Stimulated activated CD4-positive, alpha-beta T cell treated with anti-CD3 and anti-CD28 coated beads, Interleukin-12 subunit alpha, Interleukin-12 subunit beta, amount 100 ng/mL, for 48 hours (primary cell): Measurements from ENCODE around the gene DCTD.

Experiments
- DNase-seq, 3 donors: peaks; one replicate each; pipeline ENCODE4 v3.0.0-alpha.2; 2020; ENCODE audit warnings: low read depth in 2 of 3, low spot score in 1 of 3

DCTD gene

DNA sequence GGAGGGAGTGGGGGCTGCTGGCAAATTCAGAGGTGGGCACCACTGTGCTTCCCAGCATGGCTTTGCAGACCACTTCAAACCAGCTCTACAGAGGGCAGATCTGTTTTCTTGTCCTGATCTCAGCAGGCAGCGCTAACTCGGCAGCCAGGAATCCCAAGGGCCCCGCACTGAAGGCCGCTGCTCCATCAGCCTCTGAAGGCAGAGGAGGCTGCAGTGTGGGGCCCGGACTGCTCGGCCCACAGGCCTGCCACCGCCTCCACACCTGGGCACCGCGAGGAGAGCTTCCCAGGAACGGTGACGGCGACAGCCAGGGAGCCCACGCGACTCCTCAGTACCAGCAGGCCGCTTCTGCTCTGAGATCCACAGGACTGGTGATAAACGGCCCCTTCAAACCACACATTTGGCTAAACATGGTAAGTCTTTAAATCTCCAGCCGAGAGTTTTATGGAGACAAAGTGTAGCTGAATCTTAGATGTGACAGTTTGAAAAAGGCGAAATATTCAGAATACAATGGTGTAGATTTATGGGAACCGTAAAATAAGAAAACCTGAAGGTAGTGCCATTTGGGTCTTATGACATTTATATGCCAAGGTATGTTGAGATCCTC lies 23.6 kb downstream of the DCTD start:
- no peak for DNase-seq

DNA sequence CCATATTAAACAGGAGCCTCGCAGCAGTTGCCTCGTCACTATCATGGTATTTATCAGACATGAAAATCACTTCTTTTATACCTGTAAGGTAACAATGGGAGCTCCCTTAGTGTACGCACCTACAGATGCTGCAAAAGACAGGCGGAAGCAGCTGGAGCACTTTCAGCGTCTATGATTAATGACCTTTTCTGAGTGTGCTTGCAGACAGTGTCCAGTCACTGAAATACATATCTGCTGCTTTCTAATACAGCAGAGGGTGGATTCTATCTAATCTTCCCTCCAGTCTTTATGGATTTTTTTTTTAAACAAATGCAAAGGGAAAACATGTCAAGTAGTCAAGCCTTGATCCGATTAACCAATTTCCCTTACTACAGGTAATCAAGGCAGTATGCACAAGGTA lies 24.1 kb downstream of the DCTD start:
- DNase-seq: no peak

DNA sequence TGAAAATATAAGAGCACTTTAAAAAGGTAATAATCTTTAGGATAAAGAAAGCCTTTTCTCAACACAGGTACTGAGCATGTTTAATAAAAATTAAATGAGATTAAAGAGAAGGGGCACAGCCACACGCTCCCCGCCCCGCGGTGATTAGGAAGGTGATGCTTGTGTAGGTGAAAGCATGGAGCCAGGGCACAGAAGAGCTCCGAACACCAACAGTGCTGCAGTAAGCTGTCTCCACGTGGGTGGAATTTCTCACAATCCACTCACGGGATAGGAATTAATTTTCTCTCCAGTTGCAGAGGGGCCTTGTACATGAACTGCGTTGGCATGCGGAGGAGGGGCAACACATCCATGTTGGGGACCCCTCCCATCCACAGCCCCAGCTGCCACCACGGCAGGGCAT lies 27.0 kb downstream of the DCTD start:
- no peak for DNase-seq

DNA sequence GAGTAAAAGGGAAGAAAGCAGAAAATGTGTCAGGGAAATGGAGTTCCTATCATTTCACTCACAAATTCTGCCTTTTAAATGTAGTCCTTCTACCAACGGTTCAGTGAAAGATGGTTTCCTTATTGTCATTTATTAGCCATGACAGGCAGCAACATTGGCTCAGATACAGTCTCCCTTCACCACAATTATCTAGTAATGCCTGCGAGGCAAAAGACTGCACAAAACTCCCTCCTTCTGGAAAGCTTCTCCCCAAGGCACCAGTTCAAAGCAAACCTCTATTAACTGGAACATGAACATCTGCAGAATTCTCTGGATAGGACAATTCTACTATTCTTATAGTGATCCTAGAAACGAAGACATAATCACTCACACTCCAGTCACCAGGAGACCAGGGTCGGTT lies 28.3 kb downstream of the DCTD start:
- no peak for DNase-seq

DNA sequence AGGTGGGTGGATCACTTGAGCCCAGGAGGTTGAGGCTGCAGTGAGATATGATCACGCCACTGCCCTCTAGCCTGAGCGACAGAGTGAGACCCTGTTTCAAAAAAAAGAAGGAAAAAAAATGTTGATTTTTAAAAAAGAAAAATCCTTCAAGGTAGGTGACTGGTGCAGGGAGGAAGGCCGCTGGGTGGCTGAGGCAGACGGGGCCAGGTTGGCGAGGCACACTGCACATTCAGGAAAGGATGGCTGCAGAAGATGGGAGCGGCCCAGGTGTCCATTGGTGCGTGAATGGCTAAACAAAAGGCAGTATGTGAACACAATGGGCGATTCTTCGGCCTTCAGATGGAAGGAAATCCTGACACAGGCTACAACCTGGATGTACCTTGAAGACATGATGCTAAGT lies 30.4 kb downstream of the DCTD start:
- no peak for DNase-seq

DNA sequence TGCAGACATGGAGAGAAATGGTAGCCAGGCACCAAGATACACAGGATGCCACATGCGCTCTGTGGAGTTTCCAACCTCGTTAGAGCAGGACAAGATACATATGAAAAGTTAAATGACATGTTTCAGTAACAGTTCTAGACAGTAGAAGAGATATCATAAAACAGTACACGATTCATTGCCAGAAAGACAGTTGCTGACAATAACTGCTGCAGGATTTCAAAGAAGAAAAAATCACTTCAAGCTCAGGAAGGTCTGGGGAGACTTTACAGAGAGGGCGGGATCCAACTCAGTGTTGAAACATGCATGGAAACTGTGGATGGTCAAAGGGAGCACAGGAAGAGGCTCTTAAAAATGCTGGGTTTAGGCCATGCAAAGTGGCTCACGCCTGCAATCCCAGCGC lies 31.0 kb downstream of the DCTD start:
- DNase-seq: no peak

DNA sequence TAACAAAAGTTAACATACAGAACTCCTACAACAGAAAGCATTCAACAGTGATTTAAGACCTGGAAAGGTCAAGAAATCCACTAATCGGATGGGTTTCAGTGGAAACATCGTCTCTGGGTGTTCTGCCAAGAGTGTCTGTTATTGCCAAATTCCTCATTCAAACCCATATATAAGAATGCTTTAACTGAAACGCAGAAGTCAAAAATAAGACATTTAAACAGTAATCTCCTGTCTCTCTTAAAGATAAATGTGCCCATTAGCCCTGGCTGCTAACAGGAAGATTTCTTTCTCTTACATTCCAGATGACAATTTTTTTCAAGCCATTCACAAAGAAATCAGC lies 31.5 kb downstream of the DCTD start:
- no peak for DNase-seq

DNA sequence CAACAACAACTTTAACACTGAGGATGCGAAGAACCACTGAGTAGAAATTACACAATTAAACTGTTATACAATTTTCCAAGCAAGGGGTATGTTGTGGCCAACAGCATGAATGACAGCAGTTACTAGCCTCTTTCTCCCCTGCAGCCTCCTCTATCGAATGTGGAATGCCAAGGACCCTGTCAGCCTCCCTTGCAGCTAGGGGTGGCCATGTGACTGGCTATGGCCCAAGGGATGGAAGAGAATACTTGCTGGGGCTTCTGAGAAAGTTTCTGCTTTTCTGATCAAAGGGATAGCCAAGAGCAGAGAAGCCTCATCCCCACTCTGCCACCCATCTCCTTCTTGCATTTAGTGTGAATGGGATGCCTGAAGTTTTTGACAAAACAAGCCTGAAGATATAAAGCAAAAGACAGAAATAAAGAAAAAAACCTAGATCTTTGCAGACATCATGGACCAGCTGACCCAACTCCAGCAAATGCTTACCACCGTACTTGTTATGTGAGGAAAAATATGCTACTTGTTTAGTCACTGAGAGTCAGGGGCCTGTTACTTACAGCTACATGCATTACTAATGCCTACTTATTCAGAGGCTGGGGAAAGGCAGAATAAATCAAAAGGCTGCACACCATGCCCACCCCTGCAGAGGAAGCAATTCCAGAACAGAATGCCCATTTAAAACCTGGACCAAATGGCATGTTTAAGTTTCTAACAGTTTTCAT lies 32.0 kb downstream of the DCTD start:
- no peak for DNase-seq

DNA sequence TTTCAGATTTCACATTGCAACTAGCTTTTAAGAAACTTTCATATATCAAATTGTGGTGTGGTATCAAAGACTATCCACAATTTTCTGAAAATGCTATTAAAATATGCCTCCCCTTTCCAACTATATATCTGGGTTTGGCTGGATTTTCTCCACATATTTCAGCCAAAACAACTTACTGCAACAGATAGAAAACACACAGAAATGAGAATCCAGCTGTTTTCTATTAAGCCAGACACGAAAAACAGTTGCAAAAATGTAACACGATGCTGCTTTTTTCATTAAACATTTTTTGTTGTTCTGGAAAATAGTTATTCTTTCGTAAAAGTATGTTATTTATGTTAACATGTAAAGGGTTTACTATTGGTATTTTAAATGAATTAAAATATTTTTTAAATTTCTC lies 33.1 kb downstream of the DCTD start:
- no peak for DNase-seq

DNA sequence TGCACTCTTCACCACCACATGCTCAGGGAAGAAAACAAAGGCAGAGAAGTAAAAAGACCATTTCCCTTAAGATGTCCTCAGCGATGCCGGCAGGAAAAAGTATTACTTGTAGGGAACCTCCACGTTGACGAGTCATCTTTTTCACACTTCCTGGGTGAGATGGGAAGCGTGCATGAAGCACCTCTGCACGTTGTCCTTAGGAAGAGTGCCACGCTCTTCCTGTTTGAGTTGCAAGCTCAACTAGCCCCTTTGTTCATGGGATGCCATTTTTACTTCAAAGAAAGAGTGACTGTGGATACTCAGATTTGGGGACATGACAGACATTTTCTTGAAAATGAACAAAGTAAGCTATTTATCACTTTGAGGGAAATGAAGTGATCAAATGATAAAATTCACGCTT lies 33.8 kb downstream of the DCTD start:
- no peak for DNase-seq

DNA sequence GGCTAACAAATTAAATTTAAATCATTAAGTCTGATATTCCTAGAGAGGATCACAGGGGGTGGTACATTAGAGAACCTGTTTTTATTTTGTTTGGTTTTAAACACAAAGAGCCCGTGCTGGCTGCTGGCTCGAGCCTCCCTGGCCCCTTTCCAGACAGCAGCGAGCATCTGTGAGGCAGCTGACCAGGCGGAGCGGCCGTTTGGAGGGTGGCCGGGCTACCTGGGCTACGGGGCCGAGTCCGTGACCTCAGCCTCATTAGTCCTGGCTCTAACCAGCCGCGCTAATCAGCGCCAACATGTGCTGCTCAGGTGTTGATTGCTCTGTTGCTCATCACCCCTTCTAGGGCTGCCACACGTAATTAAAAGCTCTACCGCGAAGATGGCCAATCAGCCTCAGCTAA lies 35.3 kb downstream of the DCTD start:
- DNase-seq: no peak

DNA sequence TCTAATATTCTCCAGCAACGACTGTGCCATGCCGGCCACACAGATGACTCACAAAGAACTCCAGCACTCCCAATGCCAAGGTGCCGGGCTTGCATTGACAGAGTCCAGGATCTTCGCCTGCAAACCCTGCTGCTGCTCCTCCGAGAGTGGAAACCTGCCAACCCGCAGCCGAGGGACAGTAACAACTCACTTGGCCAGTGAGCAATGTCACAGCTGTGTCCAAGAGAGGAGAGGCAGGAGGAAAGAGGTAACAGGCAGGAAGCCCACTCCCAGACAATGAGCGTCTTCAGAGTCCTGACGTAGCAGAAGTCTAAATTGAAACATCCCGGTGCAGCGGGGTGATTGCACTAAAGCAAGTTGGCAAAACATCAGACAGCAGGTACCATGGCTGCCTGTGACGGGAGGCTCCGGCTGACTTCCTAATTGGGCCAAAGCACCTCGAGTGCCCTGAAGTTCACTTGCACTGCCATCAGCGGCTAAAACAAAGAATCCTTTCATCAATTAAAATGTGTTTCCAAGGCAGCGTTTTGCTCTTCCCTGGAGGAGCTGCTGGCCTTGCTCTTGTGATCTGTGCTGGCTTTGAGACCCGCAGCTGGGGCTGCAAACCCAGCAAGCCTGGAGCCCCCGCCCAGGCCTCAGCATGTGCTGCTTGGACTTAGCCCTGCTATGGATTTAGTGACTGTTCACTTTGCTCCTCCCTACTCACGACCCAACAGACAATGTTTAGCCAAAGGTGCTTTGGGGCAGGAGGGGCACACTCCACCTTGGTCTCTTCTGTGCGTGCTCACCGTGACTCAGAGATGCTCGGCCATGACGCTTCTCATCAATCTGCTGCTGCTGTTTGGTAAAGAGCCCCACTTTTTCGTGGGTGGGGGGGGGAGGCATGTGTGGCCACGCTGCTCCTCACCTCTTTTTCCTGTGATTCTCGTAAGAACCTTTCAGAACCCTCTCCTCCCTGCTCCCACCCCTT lies 36.5 kb downstream of the DCTD start:
- DNase-seq: no peak

DNA sequence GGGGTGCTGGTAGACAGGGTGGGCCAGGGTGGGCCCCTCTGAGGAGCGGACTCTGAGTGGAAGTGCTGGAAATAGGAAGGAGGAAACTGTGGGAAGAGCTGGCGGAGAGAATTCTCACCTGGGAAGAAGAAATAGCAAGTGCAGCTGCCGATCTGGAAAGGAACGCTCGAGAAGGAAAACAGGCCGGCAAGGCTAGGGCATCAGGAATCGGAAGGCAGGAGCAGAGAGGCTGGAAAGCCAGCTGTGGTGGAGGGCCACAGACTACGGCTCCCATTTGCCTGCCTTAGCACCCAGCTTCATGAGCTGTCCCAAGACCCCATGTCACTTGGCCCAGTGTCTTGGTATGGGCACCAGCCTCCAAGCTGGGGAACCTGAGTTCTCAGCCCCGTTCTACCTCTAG lies 37.3 kb downstream of the DCTD start:
- DNase-seq: no peak

DNA sequence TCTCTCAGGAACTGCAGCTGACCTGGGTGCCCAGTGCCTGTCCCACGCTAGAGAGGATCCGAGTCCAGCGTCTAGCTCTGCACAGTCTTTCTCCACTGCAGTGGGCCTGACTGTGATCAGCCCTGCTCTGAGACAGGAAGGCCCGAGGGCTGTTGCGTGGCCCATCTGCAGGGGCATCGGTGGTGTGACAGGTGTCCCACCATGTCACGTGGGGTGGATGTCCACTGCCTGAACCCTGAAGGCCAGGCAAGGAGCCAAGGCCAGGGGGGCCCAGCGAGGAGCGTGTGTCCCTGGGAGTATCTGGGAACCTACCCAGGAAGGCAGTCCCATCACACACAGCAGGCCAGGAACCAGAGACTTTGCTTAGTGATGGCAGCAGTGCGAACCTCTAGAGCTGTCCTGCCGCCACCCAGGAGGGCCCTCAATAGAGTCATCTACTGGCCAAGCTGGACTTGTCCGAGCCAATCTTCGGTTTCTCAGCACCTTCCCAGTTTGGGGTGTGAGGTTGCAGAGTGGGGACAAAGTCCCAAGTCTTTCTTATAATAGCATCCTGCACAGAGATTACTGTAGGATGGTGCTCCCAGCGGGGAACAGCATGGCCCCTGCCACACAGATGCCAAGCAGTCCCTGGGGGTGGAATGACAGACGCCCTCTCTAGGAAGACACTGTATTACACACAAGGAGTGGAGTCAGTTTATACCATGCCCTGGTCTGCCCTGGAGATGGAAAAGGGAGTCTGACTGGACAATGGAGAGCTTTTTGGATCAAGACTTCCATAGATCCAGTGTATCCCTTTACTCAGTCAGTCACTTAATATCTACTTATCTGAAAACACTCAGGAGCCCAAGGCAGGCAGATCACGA lies 38.3 kb downstream of the DCTD start:
- DNase-seq: no peak

DNA sequence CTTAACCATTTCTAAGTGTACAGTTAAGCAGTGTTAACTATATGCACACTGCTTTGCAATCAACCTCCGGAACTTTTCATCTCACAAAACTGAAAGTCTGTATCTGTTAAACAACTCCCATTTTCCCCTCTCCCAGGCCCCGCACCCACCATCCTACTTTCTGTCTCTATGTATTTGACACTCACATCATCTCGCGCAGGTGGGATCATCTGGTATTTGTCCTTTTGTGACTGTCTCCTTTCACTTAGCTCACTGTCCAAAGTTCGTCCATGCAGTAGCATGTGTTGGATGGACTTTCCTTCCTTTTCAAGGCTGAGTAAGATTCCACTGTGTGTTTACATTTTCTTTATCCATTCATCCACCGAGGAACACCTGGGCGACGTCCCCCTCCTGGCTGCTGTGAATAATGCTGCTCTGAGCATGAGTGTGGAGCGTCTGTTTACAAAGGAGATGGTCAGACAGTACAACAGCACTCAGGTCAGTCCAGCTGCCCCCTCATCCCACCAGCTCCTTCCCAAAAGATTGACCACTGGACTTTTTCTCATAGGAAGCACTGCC lies 39.8 kb downstream of the DCTD start:
- no peak for DNase-seq

DNA sequence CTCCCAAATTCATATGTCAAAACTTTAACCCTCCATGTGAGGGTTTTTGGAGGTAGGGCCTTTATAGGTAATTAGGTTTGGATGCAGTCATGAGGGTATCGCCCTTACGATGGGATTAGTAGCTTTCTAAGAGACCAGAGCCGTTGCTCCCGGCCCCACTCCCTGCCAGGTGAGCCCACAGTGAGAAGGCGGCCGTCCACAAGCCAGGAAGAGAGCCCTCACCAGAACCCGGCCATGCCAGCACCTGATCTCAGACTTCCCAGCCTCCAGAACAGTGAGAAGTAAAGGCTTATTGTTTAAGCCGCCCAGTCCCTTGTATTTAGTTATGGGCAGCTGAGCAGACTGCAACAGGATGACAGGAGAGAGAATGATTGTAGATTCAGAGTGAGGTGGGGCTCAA lies 40.8 kb downstream of the DCTD start:
- no peak for DNase-seq

DNA sequence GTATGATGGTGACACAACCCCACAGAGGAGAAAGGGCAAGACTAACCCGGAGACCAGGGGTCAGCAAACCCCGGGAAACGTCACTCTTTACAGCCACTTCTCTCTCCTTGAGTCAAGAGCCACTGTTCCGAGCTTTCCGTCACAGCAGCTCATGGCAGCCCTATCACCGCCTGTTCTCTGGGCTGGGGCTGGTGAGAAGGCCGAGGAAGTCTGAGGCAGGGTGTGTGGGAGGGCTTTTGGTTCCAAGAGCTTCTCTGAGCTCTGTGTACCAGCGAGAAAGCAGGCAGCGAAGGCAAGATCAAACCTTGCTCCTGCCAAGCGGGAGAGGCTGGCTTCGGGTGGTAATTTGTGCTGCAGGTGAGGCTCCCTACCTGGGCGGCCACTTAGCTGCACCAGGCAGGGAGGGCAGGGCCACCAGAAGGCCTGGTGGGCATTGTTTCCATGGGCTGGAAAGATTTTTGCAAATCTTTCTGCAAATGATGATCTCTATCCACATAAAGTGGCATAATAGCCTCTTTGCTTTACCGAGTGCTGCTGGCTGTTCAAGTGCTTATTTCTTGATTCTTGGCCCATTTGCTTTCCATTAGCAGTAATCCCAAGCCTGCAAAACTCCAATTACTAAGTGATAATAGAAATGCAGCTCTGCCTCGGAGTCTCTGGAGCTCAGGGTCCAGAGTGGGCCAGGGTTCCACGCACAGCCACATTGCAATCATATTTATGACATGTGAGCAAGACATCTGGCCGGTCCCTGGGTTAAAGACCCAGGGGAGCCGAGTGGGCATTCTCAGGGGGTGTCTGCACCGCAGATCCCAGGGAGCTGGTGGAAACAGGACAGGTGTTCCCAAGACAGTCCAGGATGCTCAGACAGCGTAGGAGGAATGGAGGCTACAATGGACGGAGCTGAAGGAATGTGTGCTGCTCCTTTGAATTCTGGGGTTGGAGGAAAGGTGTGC lies 41.5 kb downstream of the DCTD start:
- DNase-seq: no peak

DNA sequence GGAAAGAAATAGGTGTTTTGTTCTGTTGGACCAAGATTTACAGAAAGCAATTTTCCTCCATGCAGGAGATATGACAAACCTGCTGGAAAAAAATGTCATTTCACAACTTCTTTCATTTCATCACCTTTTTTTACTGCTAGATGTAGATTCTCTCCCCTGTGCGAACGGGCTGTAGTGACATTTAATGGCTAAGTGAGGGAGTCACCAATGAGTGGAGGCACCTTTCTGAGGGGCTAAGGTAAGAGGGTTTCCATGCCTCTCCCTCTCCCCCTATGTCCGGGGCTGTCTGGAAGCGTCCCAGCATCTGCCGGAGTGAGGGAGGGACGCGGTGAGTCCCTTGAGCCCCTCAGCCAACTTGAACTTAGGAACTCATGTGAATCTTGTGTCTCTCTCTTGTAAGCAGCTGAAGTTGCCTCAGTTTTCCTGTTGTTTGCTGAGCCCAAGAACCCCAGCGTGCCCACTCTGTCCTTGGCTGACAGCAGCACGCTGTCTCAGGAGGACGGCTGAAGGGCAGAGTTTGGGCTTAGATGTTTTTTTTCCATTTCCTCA lies 42.3 kb downstream of the DCTD start:
- DNase-seq: no peak

DNA sequence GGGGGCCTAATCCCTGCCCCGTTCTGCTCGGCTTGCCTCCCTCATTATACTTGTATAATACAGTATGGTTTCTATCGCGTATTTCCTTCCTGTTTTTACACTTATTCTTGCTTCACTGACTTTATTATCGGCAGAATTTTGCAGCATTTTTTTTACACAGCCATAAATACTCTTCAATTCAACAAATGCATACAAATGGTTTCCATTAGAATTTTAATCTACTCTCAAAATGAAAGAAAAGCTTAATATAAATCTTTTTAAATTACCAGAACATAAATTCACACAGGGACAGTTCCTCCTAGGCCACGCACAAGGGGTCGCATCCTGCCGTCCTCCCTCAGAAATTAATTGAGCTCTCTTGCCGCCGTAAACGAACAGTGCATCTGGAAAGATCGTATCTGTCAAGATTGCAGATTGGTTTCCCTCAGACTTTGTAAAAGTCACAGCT lies 42.9 kb downstream of the DCTD start:
- DNase-seq: no peak
